OCI-LY7 (cell line): ENCODE measurements around the gene NIPBL. TPM values are rescaled to one million over a fixed set of nuclear protein-coding genes. Genes with fewer than 3 reads are reported as not detected.

Experiments
- BruUV-seq: library from RNA; stranded (reverse); fragments of 400-500 nt; replicated peaks from 2 replicates; lab custom pipeline; 2021; lab: Mats Ljungman, UMichigan
- CTCF ChIA-PET: fragments of 300-600 bp; sonication (Branson Sonifier 250); formaldehyde crosslinking; loops from one replicate; lab custom pipeline; 2022; ENCODE audit warnings: antibody characterized with exemption; ENCODE audit not compliant: unreplicated experiment; lab: Charles Lee
- POLR2A ChIA-PET: fragments of 300-600 bp; sonication (Branson Sonifier 250); formaldehyde crosslinking; loops from one replicate; lab custom pipeline; 2022; ENCODE audit warnings: antibody characterized with exemption; lab: Charles Lee
- DNase-seq: peaks from one replicate; pipeline ENCODE4 v3.0.0-alpha.2; 2015; ENCODE audit warnings: low spot score
- H2AFZ ChIP-seq: fragments of 200-600 bp; sonication (generic), shearing (Covaris generic); 2 replicates; pipeline ENCODE4 v1.6.1; 2014; ENCODE audit warnings: mild to moderate bottlenecking, antibody characterized with exemption, low read length, moderate library complexity
- H3K27ac ChIP-seq: fragments of 200-600 bp; sonication (generic); 2 replicates; pipeline ENCODE4 v1.5.1; 2014; ENCODE audit warnings: mixed run types, low read depth, mild to moderate bottlenecking, moderate library complexity, low read length, inconsistent platforms; ENCODE audit not compliant: poor library complexity, severe bottlenecking
- H3K36me3 ChIP-seq: fragments of 200-600 bp; sonication (generic); 2 replicates; pipeline ENCODE4 v1.6.1; 2014; ENCODE audit warnings: mild to moderate bottlenecking, antibody characterized with exemption, low read length, moderate library complexity, mixed read lengths; ENCODE audit not compliant: insufficient read depth
- H3K4me1 ChIP-seq: fragments of 200-600 bp; sonication (generic); 2 replicates; pipeline ENCODE4 v1.5.1; 2014; ENCODE audit warnings: mild to moderate bottlenecking, low read length; ENCODE audit not compliant: insufficient read depth, poor library complexity, severe bottlenecking
- H3K4me2 ChIP-seq: fragments of 200-600 bp; sonication (generic); 2 replicates; pipeline ENCODE4 v1.6.1; 2014; ENCODE audit warnings: mild to moderate bottlenecking, low read length
- H3K4me3 ChIP-seq: fragments of 200-600 bp; sonication (generic); 2 replicates; pipeline ENCODE4 v1.5.1; 2014; ENCODE audit warnings: mild to moderate bottlenecking, low read depth, low read length; ENCODE audit not compliant: poor library complexity, severe bottlenecking
- H3K79me2 ChIP-seq: fragments of 200-600 bp; sonication (generic); 2 replicates; pipeline ENCODE4 v1.6.1; 2016; ENCODE audit warnings: low read depth, mild to moderate bottlenecking, low read length, moderate library complexity, mixed read lengths; ENCODE audit not compliant: insufficient read depth
- H3K9me2 ChIP-seq: fragments of 200-600 bp; sonication (generic); 2 replicates; pipeline ENCODE4 v1.6.1; 2016; ENCODE audit warnings: mild to moderate bottlenecking, low read length, mixed read lengths; ENCODE audit not compliant: insufficient read depth
- H3K9me3 ChIP-seq: fragments of 200-600 bp; sonication (generic); 2 replicates; pipeline ENCODE4 v1.6.1; 2014; ENCODE audit warnings: mild to moderate bottlenecking, mixed run types, low read length, mixed read lengths
- H4K20me1 ChIP-seq: fragments of 200-600 bp; sonication (generic); 2 replicates; pipeline ENCODE4 v1.6.1; 2014; ENCODE audit warnings: mild to moderate bottlenecking, antibody characterized with exemption, low read length, moderate library complexity, mixed read lengths; ENCODE audit not compliant: insufficient read depth
- CTCF ChIP-seq: fragments of 200-600 bp; sonication (generic); conservative IDR thresholded peaks from 2 replicates; pipeline ENCODE4 v1.5.1; 2014; ENCODE audit warnings: mild to moderate bottlenecking, antibody characterized with exemption, low read length, moderate library complexity, mixed read lengths
- EZH2phosphoT487 ChIP-seq: fragments of 200-600 bp; sonication (generic); IDR thresholded peaks from 2 replicates; pipeline ENCODE4 v1.6.1; 2018; ENCODE audit warnings: low read depth, borderline replicate concordance, mild to moderate bottlenecking, mixed run types, antibody characterized with exemption, low read length, moderate library complexity, mixed read lengths
- intact Hi-C: fragments of 100-400 bp; cut with micrococcal nuclease; formaldehyde crosslinking; loops from one replicate; pipeline ENCODE4 v1.10.0; 2022; ENCODE audit not compliant: unreplicated experiment
- total RNA-seq, 2 experiments: library from RNA; depleted of rRNA in 1 of 2; stranded (reverse); fragments of >200 nt in 1 of 2; shearing (Covaris generic) in 1 of 2; gene quantifications; 2 replicates each; pipeline ENCODE4 v1.2.3, GENCODE V29; 2014 to 2022

The NIPBL gene
- total RNA-seq, 2 experiments from 2014 or later, result 24.9 to 56.1 TPM

DNA sequence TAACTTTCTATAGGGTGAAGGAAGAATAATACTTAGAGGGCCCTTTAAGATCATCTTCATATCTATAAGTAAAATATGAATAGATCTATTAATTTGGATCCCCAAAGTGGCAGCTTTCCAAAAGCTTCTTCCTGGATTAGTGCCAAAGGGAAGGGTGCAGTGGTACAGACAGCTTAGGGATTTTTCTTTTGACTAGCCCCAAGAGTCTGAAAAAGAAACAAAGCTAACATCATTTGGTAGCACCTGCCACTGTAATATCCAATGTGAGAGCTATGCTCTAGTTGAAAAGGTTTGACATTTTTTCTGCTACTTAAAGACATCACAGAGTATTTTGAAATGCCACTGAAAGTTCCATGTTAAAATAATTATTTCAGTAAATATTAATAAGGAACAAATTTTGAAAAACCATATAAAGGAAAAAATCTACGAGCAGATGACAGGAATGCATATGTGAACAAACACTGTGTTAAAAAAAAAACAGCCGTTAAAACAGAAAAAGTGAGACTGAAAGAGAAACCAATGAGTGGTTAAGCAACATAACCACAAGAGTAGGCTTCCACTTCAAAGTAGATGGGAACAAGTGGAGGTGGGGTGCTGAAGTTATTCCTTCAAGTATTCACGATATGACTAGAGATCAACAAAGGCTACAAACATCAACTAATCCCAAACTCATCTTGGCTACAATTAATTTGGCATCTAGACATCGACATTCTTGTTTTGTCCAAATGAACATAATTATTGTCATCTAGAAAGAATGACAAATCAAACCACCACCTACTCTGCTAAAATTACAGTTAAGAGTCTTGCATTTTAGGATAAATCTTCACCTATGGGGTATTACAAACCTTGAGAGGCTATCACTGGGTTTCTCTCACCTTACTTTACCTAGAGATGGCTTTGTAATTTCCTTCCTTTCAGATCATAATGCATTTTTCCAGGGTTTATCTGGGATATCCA, 235.1 kb downstream of the NIPBL start:
- intact Hi-C loops, result no loop called here
- Histone ChIP-seq H3K9me2 (no peaks in the 10 kb centered on the region), H3K4me1 (no peaks in the 10 kb centered on the region), H3K27ac (no peak overlapping the region), H2AFZ (no peak overlapping the region), H3K4me3 (no peak overlapping the region), H3K79me2 (no peaks in the 10 kb centered on the region), H4K20me1 (no peaks in the 10 kb centered on the region), H3K4me2 (no peak overlapping the region), H3K9me3 (no peaks in the 10 kb centered on the region), H3K36me3 (no peaks in the 10 kb centered on the region)
- ChIA-PET CTCF (no interaction called here), POLR2A (no interaction called here)
- TF ChIP-seq EZH2phosphoT487, result no peak
- no peak for TF ChIP-seq CTCF
- no peak for DNase-seq
- no TSS peak for BruUV-seq

- Histone ChIP-seq H3K27ac (no peak overlapping the region), H3K4me3 (no peak overlapping the region), H3K36me3 (no peaks in the 10 kb centered on the region), H3K9me2 (no peaks in the 10 kb centered on the region), H4K20me1 (no peaks in the 10 kb centered on the region), H3K79me2 (no peaks in the 10 kb centered on the region), H2AFZ (no peak overlapping the region), H3K4me1 (no peaks in the 10 kb centered on the region), H3K4me2 (no peak overlapping the region), H3K9me3 (no peaks in the 10 kb centered on the region)
- ChIA-PET POLR2A (no interaction called here), CTCF (no interaction called here)
- DNase-seq, result no peak
- TF ChIP-seq CTCF (no peak), EZH2phosphoT487 (no peak)
- no TSS peak for BruUV-seq
- intact Hi-C loops, result no loop called here
Observed at GRCh38 chr5:37112383-37112991, 235.9 kb downstream of the NIPBL start.
